Measurements from ENCODE around the gene NMT1.

DNA sequence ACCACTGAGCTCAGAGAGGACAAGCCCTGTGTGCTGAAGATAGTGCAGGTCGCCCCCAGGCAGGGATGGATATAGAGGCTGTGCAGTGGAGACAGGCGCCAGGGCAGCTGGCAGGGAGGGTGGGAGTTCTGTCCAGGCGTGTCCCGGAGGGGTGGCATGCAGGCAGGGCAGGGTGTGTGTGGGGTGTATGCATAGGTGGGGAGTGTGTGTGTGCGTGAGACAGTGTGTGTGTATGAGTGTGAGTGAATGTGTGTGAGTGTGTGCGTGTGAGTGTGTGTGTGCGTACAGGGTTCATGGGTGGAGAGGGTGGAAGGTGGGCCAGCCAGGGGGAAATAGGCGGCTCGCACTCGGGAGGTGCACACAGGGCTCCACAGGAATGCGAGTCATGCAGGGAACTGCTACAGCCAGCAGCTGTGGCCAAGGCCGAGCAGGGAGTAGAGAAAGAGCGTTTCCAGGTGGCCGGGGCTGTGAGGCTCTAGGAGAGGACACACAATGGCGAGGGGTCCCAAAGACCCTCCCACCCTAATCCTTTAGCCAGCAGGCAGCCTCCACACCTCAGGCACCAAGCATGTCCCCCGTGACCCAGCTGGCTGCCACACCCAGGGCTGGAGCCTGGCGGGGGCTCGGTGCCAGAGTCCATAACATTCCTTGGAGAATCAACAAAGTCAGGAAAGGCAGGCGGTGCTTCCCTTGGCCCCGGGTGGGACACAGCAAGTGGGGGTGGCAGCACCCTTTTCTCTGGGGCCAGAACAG, 66.6 kb downstream of the NMT1 start:
- TF ChIP-seq POLR2A (IDR thresholded peaks at IDR 0.05; ENCODE audit: low read depth, low read length), result no peak
- TF ChIP-seq POLR2AphosphoS5 (IDR thresholded peaks at IDR 0.05; ENCODE audit: low read depth, low read length), result no peak
